ENCODE results near the gene TENM4. TPM values are rescaled to one million over a fixed set of nuclear protein-coding genes. Genes with fewer than 3 reads are reported as not detected.
A peak's percentile ranks its signal among the peaks of the same experiment; 100 is the strongest.

TENM4 gene
- total and polyA plus RNA-seq, 2 of the 13 experiments (the other 11 are each of a cell fraction or from before 2014, with no cell fraction given): not detected

DNA sequence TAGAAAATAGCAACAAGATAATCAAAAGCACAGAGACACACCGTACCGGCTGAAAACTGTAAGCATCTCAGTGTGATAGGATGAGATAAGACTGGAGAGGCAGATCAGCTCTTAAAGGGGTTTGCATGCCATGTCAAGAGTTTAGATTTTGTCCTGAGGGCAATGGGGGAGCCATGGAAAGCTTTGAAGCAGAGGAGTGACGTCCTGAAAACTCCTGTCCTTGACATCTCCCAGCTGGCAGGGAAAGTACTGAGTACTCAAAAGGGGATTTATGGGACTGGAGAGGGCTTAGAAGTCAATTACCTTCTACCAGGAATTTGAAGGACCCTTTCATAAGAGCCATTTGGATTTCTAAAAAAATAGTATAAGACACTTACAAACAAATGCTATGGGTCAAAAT lies 445.7 kb downstream of the TENM4 start (continued):
- TF ChIP-seq, protein P1, sequence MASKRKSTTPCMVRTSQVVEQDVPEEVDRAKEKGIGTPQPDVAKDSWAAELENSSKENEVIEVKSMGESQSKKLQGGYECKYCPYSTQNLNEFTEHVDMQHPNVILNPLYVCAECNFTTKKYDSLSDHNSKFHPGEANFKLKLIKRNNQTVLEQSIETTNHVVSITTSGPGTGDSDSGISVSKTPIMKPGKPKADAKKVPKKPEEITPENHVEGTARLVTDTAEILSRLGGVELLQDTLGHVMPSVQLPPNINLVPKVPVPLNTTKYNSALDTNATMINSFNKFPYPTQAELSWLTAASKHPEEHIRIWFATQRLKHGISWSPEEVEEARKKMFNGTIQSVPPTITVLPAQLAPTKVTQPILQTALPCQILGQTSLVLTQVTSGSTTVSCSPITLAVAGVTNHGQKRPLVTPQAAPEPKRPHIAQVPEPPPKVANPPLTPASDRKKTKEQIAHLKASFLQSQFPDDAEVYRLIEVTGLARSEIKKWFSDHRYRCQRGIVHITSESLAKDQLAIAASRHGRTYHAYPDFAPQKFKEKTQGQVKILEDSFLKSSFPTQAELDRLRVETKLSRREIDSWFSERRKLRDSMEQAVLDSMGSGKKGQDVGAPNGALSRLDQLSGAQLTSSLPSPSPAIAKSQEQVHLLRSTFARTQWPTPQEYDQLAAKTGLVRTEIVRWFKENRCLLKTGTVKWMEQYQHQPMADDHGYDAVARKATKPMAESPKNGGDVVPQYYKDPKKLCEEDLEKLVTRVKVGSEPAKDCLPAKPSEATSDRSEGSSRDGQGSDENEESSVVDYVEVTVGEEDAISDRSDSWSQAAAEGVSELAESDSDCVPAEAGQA (IDR thresholded peaks at IDR 0.05; ENCODE audit: low read depth): no peak
- TF ChIP-seq, protein P1 (CRISPR knock-in tag; IDR thresholded peaks at IDR 0.05; ENCODE audit: borderline replicate concordance): no peak
- TF ChIP-seq ZNF460 (CRISPR knock-in tag; IDR thresholded peaks at IDR 0.05; ENCODE audit: borderline replicate concordance) (no peak), BHLHE40 (IDR thresholded peaks at IDR 0.05; ENCODE audit: low read length) (no peak), SIN3B (IDR thresholded peaks at IDR 0.05; ENCODE audit: low read length) (no peak), ZNF792 (CRISPR knock-in tag; IDR thresholded peaks at IDR 0.05) (no peak)

DNA sequence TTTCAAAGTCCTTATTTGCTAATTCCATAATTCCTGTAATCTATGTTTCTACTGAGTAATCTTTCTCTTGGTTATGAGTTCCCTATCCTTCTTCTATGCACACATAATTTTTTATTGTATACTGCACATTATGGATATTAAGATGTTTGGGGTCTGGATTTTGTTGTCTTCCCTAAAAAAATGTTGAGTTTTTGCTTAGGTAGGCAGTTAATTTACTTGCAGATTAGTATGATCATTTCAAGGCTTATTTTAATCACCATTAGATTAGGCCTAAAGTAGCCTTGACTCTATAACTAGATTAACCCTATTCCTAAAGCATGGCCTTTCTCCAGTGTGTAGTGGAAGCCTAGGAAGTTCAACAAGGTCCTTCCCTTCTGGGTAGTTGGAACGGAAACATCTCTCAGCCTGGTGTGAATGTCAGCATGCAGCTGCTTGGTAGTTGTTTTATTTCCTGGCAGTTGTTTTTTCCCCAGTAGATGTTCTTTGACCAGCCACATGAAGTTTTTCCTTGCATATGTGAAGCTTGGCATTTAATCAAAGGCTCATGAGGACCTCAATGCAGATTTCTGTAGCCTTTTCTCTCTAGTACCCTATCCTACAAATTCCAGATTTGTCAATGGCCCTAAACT lies 446.9 kb downstream of the TENM4 start:
- H3K4me3 ChIP-seq (replicated peaks in 1 of 3; ENCODE audit: insufficient read depth in 1 of 3, low read depth in 2 of 3, low read length in 3 of 3): no peak overlapping the region
- ATAC-seq: no peak

More for the DNA sequence above, 446.9 kb downstream of the TENM4 start:
- TF ChIP-seq, protein P2, sequence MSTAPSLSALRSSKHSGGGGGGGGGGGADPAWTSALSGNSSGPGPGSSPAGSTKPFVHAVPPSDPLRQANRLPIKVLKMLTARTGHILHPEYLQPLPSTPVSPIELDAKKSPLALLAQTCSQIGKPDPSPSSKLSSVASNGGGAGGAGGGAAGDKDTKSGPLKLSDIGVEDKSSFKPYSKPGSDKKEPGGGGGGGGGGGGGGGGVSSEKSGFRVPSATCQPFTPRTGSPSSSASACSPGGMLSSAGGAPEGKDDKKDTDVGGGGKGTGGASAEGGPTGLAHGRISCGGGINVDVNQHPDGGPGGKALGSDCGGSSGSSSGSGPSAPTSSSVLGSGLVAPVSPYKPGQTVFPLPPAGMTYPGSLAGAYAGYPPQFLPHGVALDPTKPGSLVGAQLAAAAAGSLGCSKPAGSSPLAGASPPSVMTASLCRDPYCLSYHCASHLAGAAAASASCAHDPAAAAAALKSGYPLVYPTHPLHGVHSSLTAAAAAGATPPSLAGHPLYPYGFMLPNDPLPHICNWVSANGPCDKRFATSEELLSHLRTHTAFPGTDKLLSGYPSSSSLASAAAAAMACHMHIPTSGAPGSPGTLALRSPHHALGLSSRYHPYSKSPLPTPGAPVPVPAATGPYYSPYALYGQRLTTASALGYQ (CRISPR knock-in tag; IDR thresholded peaks at IDR 0.05): no peak
- TF ChIP-seq, protein P3, sequence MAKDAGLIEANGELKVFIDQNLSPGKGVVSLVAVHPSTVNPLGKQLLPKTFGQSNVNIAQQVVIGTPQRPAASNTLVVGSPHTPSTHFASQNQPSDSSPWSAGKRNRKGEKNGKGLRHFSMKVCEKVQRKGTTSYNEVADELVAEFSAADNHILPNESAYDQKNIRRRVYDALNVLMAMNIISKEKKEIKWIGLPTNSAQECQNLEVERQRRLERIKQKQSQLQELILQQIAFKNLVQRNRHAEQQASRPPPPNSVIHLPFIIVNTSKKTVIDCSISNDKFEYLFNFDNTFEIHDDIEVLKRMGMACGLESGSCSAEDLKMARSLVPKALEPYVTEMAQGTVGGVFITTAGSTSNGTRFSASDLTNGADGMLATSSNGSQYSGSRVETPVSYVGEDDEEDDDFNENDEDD (CRISPR knock-in tag; IDR thresholded peaks at IDR 0.05; ENCODE audit: borderline replicate concordance): no peak
- TF ChIP-seq MAFF (IDR thresholded peaks at IDR 0.05; ENCODE audit: low read depth, low read length) (peak; percentile 83), MAFK (conservative IDR thresholded peaks at IDR 0.05 in 1 of 2, IDR thresholded peaks at IDR 0.05 in 1 of 2; ENCODE audit: low read length in 2 of 2) (peak; percentile 72 to 90)
- TF ChIP-seq, protein P4, sequence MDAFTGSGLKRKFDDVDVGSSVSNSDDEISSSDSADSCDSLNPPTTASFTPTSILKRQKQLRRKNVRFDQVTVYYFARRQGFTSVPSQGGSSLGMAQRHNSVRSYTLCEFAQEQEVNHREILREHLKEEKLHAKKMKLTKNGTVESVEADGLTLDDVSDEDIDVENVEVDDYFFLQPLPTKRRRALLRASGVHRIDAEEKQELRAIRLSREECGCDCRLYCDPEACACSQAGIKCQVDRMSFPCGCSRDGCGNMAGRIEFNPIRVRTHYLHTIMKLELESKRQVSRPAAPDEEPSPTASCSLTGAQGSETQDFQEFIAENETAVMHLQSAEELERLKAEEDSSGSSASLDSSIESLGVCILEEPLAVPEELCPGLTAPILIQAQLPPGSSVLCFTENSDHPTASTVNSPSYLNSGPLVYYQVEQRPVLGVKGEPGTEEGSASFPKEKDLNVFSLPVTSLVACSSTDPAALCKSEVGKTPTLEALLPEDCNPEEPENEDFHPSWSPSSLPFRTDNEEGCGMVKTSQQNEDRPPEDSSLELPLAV (CRISPR knock-in tag; conservative IDR thresholded peaks at IDR 0.05; ENCODE audit: low read depth): no peak
- DNase-seq (ENCODE audit: low spot score): no peak
- Histone ChIP-seq H3K9ac (ENCODE audit: insufficient read depth, low read depth, low read length) (no peak overlapping the region), H3K27ac (ENCODE audit: extremely low read length, insufficient read depth, low read length) (no peak overlapping the region), H3K36me3 (replicated peaks in 1 of 2; ENCODE audit: control insufficient read depth in 1 of 2, insufficient read depth in 2 of 2, low read length in 2 of 2) (no peaks in the 10 kb centered on the region), H2AFZ (ENCODE audit: low read length) (no peak overlapping the region), H3K27me3 (ENCODE audit: control insufficient read depth in 1 of 2, insufficient read depth in 2 of 2, low read length in 2 of 2) (0 out of 5 replicates have a peak, but pooled peaks cover 0 to 3% of the 10 kb centered on the region in 2 experiments), H3K4me2 (ENCODE audit: low read depth, low read length) (no peak overlapping the region), H3K79me2 (ENCODE audit: insufficient read depth, low read length) (no peaks in the 10 kb centered on the region), H3K9me3 (ENCODE audit: low read length) (peaks cover 5% of the 10 kb centered on the region; the same call in 1 of the 2 replicates), H3K4me1 (ENCODE audit: insufficient read depth, low read length) (no peaks in the 10 kb centered on the region), H4K20me1 (ENCODE audit: insufficient read depth, low read length) (no peaks in the 10 kb centered on the region)
- WGBS (ENCODE audit: low lambda C conversion rate): 0% methylated on average over 1 of the region's 1 CpG
- FAIRE-seq: no peak
- POLR2A ChIA-PET: no interaction called here
- no TSS peak for BruUV-seq (replicated peaks)
- CTCF ChIA-PET (ENCODE audit: low intra/inter-chr PET ratio, low total read pairs): no interaction called here
- in situ Hi-C loops (cut with HindIII; ENCODE audit: extremely low pct_ligation_motif_present, low pct_unique_long_range_greater_than_20kb): no loop called here
- intact Hi-C loops (cut with micrococcal nuclease; ENCODE audit: unreplicated experiment): no loop called here

Measured in HepG2 (cell line).